GM18868 (cell line): ENCODE data around the gene PHLPP1.

ENCODE experiments used
- ATAC-seq: cut with Tn5 transposase; IDR thresholded peaks from one replicate; pipeline ENCODE4 v1.9.1; 2021; ENCODE audit warnings: mild to moderate bottlenecking, moderate library complexity; ENCODE audit not compliant: unreplicated experiment

The PHLPP1 gene

DNA sequence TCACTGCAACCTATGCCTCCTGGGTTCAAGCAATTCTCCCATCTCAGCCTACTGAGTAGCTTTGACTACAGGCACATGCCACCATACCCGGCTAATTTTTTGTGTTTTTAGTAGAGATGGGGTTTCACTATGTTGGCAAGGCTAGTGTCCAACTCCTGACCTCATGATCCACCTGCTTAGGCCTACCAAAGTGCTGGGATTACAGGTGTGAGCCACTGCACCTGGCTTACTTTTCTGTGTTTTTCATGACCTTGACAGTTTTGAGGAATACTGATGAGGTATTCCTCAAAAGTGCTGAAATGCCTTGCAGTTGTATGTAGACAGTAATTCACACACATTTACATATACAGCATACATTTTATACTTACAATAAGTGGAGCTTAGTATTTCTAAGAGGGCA lies 126.1 kb downstream of the PHLPP1 start:
- no peak for ATAC-seq

GRCh38 chr18:62842898-62843297 lies 127.6 kb downstream of the PHLPP1 start:
- no peak for ATAC-seq

- peak; percentile 72 for ATAC-seq
Observed at GRCh38 chr18:62844850-62845643, 129.7 kb downstream of the PHLPP1 start.

- ATAC-seq: no peak
Observed at GRCh38 chr18:62846313-62846712, 131.0 kb downstream of the PHLPP1 start.

GRCh38 chr18:62847081-62847480 lies 131.7 kb downstream of the PHLPP1 start:
- no peak for ATAC-seq

DNA sequence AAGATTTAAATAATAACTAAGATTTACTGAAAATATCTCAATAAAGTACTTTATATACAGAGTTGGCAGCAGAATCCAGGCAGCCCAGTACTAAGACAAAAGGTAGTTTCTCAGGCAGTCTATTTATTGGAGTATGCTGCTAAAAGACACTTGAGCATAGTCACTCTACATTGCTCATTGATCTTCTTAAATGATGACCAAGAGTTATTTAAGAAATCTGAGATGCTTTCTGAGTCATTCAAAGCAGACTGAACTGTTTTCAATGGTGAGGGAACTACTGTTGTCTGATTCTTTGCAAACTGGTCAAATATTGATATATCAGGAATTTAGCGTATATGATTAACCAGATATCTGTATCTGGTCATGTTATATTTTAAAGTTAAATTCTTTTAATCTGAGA lies 133.6 kb downstream of the PHLPP1 start:
- ATAC-seq: no peak

DNA sequence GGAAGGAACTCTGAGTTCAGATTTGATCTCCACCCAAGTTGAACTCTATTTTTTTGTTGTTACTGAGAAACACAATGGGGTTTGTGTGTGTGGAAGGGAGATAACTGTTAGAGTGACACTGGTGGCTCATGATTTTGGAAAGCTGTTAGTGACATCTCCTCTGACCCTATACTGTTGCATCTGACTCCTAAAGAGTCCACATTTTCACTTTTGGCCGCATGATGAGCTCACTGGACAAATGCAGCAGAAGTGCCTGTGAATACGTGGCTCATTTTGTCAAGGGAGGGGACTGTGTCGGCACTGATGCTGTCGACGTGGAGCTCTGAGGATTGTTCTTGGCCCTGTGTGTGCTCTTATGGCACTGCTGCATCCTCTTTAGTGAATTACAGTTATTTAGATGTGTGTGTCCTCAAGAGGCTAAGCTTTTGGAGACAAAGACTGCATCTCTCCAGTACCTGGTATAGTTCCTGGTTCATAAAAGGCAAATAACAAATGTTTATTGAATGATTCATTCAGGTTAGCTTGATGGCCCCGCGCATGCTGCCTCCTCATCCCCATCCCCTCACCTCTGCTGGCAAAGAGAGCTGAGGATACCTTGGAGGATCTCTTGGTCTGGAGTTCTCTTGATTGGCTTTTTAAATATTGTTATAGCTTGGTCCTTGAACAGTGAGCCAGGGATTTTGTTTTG lies 135.4 kb downstream of the PHLPP1 start:
- no peak for ATAC-seq

GRCh38 chr18:62852851-62853250 lies 137.5 kb downstream of the PHLPP1 start:
- no peak for ATAC-seq

- ATAC-seq: no peak
Observed at GRCh38 chr18:62856294-62856693, 141.0 kb downstream of the PHLPP1 start.

DNA sequence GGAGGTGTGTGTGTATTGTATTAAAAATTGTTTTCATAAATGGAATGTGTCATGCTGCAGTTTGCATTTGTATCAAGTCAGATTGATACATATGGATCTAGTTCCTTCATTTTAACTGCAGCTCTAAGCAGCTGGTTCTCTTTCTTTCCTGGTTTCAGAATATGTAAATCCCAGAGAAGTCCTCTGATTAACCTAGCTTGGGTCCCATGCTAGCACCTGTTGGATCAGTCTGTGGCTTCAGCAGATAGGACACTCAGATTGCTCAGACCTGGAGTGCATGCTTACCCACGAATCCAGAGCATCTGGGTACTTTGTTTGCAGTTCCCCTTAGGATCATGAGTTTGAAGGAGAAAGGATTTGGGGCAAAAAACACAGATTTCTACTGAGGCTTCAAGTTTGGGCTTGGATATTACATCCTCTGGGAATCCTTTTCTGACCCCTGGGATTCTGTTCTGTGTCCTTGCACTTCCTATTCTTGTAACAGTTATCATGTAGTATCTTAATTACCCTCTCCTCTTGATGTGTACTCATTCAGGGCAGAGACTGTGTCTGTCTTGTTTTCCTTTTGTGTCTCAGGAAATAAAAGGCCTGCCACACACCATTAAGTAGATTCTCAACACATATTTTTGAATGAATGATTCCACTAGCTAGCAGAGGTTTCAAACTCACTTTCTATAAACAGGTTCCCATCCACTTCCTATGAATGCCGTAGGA lies 142.1 kb downstream of the PHLPP1 start:
- ATAC-seq: no peak

DNA sequence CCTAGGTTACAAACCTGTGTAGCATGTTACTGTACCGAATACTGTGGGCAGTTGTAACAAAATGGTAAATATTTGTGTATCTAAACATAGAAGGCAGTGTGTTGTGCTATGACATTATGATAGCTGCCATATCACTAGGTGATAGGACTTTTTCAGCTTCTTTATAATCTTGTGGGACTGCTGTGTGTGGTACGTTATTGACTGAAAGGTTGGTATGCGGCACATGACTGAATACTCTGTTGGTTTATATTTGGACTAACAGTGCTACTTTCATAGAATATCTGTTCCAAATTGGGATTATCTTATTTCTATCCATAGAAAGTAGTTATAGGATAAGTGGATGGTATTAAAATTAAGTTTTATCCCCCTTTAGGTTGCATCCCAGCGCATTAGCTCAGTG lies 144.7 kb downstream of the PHLPP1 start:
- ATAC-seq: no peak

DNA sequence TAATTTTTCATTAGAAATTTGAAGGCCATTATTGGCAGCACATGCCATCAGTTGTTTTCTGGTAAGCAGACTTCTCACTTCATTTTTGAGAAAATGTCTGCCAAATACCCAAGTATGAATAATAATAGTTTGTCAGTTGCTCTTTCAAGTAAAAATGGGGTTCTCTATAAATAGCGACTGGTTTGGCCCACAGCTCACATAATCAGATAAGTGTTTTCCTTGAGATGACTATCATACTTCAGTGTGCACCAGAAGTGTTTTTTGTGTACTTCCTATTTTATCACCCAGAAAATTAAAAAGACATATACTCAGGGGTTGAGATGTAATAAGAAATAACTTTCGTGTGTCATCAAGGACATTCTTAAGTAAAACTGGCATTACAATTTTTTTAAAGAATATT lies 147.1 kb downstream of the PHLPP1 start:
- no peak for ATAC-seq

DNA sequence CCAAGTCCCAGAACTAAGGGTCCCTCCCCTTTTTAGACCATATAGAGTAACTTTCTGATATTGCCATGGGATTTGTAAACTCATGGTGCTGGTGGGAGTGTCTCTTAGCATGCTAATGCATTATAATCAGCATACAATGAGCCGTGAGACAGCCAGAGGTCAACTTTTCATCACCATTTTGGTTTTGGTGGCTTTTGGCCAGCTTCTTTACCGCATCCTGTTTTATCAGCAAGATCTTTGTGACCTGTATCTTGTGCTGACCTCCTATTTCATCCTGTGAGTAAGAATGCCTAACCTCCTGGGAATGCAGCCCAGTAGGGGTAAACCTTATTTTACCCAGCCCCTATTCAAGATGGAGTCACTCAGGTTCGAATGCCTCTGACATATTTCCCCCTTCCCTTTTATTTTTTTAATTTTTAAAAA lies 148.2 kb downstream of the PHLPP1 start:
- no peak for ATAC-seq

GRCh38 chr18:62865498-62865897 lies 150.2 kb downstream of the PHLPP1 start:
- no peak for ATAC-seq

GRCh38 chr18:62867534-62867933 lies 152.2 kb downstream of the PHLPP1 start:
- ATAC-seq: no peak

GRCh38 chr18:62868645-62869044 lies 153.3 kb downstream of the PHLPP1 start:
- no peak for ATAC-seq

DNA sequence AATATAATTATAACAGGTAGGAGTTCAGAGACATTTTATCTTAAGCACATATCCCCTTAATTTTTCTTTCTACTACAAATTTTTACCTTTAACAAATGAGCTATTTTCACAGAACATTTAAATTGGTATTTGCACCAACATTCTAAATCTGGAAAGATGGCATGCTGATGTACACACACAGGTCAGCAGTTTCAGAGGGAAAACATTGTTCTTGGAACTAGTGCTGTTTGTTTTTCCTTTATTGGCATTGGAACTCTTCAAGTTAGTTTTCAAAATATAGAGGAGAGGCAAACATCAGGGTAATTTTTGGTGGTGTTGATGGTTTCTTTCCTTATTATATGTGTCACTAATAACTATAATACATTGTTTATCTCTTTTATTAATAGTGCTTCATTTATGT lies 155.3 kb downstream of the PHLPP1 start:
- no peak for ATAC-seq

GRCh38 chr18:62875323-62875722 lies 160.0 kb downstream of the PHLPP1 start:
- ATAC-seq: no peak

- ATAC-seq: no peak
Observed at GRCh38 chr18:62876111-62876510, 160.8 kb downstream of the PHLPP1 start.

DNA sequence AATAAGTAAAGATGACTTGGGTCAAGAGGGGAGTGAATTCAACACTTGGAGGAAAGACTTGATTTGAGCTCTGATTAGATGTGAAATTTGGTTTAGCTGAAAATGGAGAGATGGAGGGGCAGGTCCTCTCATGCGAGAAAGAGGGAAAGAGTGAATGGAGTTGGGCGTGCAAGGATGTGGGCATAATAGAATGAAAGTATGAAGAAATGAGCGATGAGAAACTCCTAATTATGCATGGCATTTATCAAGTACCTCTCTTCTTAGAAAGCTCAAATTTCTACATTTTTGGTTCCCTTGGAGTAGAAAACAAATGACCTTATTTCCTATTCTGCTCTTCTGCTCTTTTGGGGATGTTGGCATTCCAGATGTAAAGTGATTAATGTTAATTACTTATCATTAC lies 161.5 kb downstream of the PHLPP1 start:
- no peak for ATAC-seq

DNA sequence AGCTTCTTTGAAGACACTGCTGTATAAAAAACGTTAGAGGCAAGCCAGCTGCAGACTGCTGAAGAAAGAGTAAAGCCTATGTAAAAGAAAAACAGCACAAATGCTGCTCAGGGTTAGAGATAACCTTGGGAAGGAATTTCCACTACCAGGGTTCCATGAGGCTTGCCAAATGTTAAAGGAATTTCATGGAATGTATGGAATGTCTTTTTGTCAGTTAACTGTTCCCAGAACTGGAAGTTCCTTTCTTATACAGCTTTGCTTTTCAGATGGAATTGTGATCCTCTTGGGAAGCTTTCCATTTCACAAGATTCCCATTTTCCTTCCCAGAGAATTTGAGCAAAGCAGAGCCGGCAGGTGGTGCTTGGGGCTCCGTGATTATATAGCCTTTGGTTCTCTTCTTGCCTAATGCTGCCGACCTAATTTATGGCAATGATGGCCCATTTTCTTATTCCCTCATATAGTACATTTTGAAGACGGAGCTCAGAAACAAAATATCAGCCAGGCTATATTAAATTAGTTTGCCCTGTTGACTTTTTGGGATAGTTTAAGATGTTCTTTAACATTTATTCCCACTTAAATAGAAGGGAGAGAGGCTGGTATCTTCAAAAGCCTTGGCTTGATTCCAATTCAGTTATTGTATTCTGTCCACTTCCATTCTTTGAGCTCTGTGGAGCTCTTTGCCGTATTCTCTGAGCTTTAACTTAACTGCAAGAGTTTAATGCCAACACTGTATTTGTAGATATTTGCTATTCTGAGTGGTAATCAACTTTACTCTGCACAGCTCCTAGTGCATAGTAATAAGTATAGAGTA lies 162.3 kb downstream of the PHLPP1 start:
- ATAC-seq: no peak
